ENCODE data around the gene SCYGR6.
"Not testable (repeated sequence)": the region's sequence is repeated elsewhere in the genome, so short reads cannot be mapped to it uniquely, and the experiment has no call there.

Gene SCYGR6
- total RNA-seq = 0 reads per million in 3 experiments

DNA sequence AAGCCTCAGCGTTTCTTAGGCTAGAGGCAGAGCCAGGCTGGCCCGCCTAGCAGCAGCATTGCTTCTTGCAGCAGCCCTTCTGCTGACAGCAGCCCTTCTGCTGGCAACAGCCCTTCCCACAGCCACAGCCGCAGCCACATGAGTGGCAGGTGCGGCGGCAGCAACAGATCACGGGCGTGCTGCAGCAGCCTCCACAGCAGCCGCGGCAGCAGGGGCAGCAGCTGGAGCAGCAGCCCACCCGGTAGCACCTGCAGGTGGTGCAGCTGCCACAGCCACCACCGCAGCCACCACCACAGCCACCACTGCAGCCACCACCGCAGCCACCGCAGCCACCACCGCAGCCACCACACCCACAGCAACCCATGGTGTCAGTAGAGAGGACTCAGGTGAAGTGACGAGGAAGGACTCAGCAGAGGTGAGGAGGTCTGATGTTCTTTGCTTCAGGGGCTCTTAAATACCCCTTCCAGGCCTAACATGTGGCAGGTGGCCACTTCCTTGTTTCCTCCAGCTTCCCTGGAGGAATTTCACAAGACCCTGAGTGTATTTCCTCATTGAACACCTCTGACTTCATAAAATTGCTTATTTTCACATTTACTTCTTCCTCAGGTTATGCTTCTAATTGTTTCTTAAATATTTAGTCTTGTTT, at the start of gene SCYGR6:
TSS of gene SCYGR6 (minus strand) at position 364 of the 646 bp plus-strand sequence. CDS start at position 364, 0 bp downstream.
- no peak for DNase-seq

GRCh38 chr2:227774011-227774624, 49.6 kb upstream of the SCYGR6 start:
- no peak for DNase-seq

DNA sequence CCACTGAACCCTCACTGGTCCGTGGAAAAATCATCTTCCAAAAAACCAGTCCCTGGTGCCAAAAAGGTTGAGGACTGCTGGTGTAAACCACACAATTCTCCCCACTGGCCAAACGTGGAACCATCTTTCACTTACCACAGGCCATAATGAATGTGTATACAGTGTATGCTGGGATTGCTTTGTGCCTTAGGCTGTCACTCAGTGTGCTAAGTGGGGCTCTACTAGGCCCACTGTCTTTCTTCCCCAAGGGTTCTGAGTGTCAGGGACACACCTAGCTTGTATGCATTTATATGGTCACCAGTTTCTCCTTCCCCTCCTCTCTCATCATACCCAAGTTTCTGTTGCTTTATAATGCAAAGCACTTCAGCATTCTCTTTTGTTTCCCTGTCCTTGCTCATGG, 48.4 kb upstream of the SCYGR6 start:
- no peak for DNase-seq

DNA sequence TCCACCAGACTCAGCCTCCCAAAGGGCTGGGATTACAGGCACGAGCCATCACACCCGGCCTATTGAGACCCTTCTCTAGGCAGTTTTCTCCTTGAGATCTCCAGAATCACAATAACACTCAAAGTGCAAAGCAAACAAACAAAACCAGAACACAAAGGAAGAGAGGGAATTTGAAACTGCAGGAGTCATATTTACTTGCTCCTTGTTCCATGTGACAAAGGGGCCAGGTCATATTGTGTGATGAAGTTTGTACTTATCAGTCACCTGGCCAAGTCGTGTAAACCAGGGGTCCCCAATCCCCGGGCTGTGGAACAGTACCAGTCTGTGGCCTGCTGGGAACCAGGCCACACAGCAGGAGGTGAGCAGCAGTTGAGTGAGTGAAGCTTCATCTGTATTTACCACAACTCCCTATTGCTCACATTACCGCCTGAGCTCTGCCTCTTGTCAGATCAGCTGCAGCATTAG, 47.7 kb upstream of the SCYGR6 start:
- no peak for DNase-seq

DNA sequence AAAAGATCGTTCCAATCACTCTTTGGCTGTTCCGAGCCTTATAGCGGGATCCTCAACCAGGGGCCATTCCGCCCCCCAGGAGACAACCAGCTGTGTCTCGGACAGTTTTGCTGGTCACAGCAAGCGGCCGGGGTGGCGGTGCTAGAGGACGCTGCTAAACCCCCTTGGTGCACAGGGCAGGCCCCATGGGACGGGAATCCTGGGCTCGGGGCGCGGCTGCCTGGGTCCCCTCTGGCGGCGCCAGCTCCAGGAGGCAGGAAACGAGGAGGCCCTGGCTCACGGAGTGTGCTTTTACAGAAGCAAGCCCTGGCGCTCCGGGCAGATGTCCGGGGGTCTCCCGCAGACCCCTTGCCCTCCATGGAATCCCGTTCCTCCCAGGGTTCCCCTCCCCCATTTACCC, 43.3 kb upstream of the SCYGR6 start:
- DNase-seq = no peak

DNA sequence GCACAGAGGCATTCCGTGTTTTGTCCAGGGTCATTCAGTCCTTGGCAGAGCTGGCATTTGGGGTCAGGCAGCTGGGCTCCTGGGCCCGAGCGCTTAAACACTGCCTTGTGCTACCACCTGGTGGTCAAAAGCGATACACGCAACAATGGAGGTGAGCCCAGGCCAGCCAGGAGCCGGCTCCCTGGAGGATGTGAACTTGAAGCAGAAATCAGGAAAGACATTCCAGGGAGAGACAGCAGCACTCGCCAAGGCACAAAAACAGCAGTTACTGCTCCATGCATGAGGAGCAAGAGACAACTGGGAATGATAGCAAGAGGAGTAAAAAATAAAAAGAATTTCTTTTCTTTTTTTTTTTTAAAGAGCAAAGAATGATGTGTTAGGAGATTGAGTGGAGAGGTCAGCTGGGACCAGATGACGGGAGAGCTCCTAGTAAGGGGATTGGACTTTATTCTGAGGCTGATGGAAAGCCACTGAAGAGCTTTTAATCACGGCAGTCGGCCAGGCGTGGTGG, 41.9 kb upstream of the SCYGR6 start:
- DNase-seq = peak; percentile 23

DNA sequence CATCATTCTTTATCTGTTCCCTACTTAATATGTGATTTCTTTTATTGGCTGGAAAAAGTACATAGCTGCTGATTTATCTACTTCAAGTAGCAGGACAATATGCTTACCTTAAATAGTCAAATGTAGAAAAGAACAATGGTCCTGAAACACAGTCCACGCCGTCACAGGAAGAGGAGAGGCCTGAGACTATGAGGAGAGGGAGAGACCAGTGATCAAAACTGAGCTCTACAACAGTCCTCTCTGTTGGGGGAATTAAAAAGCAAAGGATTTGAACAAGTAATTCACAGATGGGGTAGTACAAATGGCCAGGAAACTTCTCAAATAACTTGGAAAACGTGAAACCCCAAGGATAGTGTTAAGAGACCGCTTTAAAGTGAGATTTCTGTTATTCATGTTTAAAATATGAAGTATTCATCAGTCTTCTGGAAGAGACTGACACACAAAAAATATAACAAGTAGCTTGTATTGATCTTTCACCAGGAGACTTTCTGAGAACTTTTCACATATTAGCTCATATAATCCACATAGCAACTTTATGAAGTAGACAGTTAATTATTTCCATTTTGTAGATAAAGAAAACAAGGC, 41.3 kb upstream of the SCYGR6 start:
- DNase-seq = no peak

GRCh38 chr2:227761740-227762476, 37.4 kb upstream of the SCYGR6 start:
- no peak for DNase-seq

DNA sequence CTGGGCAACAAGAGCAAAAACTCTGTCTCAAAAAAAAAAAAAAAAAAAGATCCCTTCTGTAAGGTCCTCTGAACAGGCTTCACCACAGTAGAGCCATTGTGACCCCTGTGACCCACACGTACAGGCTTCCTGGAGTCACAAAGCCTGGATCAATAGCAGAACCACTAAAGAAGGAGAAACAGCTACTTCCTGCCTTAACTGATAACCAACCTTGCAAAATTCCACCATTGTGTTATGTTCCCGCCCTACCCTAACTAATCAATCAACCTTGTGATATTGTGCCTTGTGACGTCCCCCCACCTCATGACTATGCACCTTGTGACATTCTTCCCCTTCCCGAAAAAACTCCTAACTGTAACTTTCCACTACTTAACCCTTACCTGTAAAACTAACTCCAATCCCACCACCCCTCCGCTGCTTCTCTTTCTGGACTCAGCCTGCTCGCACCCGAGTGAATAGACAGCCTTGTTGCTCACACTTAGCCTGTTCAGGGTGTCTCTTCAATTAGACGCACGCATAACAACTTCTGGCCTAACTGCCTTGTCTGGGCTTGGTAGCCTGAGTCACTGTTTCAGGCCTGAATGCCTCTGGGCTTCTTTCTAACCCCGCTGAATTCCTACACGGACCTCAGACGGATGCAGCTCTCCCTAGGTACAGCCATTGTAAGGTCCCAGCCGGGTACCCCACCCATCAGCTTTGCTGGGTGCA, 35.0 kb upstream of the SCYGR6 start:
- no peak for DNase-seq

GRCh38 chr2:227756261-227756660, 31.7 kb upstream of the SCYGR6 start:
- DNase-seq = not testable (repeated sequence)

DNA sequence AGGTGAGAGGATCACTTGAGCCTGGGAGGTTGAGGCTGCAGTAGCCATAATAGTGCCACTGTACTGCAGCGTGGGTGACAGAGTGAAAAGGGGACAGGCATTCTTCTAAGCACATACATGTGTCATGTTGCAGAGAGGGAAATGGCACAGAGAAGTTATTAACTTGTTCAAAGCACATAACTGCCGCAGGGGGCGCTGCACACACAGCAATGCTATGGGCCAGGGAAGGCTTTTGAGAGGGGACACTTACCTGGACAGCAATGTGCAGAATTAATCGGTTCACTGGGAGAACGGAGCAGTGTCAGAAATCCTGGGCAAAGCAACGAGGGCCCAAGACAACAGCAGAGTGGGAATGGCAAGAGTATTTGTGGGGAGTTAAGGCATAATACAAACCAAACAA, 23.5 kb upstream of the SCYGR6 start:
- no peak for DNase-seq

DNA sequence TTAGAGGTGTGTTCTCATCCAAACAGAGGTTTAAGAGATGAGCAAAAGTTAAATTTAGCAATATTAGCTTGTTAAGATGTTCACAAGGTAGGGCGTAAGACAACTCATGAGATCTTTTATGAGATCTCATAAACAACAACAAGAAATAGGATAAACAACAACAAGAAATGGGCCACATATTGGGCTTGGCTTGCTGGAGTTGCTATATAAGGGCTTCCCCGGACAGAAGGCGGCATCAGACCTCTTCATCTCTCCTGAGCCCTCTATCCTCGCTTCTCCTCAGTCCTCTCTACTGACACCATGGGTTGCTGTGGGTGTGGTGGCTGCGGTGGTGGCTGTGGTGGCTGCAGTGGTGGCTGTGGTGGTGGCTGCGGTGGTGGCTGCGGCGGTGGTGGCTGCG, 21.0 kb upstream of the SCYGR6 start, which contains the start of gene SCYGR8:
TSS of gene SCYGR8 (plus strand) at position 301 of the 400 bp plus-strand sequence. CDS start at position 301, 0 bp downstream.
- DNase-seq = no peak

GRCh38 chr2:227740705-227741104, 16.1 kb upstream of the SCYGR6 start:
- not testable (repeated sequence) for DNase-seq

GRCh38 chr2:227739351-227739750, 14.8 kb upstream of the SCYGR6 start:
- no peak for DNase-seq

DNA sequence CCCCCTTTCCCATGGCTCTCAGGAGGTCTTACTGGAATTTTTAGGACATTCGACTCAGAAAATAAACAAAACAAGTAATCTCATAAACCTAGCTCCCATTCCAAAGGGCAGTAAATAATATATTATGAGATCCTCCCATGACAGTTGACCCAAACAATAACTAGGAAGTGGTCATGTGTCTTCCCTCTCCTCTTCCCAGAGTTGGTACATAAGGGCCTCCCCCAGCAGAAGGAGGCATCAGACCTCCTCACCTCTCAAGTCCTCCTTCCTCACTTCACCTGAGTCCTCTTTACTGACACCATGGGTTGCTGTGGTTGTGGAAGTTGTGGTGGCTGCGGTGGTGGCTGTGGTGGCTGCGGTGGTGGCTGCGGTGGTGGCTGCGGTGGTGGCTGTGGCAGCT, 3.5 kb upstream of the SCYGR6 start, which contains the start of gene SCYGR7:
TSS of gene SCYGR7 (plus strand) at position 301 of the 400 bp plus-strand sequence. CDS start at position 301, 0 bp downstream.
- DNase-seq = no peak

- not testable (repeated sequence) for DNase-seq
Measured at GRCh38 chr2:227722821-227723220, 1.7 kb downstream of the SCYGR6 start.

DNA sequence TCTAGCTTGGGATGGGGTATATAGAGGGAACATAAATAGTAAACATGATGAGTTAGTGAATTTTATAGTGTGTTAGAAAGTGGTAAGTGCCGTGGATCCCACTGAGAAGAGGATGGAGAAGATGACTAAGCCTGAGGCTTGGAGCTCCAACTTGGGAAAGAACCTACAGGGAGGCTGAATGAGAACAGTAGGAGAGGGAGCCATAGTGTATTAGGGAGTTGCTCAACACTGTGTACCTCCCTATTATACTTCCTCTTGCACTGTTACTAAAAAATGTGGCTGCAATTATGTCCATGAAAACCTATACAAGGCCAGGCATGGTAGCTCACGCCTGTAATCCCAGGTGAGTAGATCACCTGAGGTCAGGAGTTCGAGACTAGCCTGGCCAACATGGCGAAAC, 3.9 kb downstream of the SCYGR6 start:
- no peak for DNase-seq

- DNase-seq = no peak
Measured at GRCh38 chr2:227719641-227720040, 4.9 kb downstream of the SCYGR6 start.

DNA sequence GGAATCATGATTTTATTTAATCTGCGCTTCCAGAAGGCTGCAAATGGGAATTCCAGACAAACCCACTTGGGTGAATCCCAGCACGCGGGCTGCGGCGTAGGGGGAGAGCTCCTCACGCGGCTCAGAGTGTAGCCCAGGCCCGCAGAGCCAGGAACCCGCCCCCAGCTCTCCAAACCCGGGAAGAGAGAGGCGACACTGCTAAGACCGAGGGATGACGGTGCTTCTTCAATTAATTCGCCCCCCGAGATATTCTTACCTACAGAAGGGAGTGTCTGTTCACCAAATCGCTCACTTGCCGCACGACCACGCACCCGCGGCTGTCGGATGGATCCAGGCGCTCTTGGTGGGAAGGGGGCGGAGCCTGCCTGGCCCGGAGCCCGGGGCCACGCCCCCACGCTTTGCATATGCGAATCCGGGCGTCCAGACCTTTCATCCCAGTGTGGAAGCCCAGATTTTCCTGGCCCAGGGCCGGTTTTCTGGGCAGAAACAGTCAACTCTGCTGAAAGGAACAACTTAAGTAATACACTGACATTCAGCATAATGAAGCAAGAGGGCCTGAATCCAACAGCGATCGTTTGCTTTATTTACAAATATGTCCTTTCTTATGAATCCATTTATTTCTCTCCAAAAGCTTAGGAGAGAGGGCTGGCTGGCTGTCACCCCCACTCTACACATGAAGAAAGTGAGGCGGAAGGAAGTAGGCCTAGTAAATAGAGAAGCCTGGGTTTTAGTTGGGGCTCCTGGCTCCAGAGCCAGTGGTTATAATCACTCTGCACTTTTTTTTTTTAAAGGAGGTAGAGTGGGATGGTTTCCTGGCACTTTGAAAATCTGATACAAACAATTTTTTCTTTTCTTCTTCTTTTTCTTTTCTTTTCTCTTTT, 6.6 kb downstream of the SCYGR6 start, which contains the start of gene SLC19A3:
TSS of gene SLC19A3 (minus strand) at position 342 of the 881 bp plus-strand sequence. CDS start 15,710 bp downstream, outside the sequence.
- no peak for DNase-seq

DNA sequence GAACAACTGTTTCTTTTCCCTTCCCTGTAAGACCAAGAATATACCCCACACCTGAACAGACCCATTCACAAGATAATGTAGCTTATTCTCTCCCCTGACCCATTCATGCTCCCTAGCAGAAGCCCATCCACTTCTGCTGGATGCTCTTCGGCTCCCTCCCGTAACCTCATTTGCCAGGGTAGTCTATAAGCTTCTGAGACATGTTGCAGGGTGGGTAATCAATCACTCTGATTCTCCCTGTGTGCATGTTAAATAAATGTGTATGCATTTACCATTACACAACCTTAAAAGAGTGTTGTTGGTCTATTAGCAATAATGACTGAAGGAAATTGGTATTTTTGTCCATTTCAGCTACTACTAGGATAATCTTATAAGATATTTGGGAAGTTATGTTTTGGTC, 8.1 kb downstream of the SCYGR6 start:
- DNase-seq = no peak

DNA sequence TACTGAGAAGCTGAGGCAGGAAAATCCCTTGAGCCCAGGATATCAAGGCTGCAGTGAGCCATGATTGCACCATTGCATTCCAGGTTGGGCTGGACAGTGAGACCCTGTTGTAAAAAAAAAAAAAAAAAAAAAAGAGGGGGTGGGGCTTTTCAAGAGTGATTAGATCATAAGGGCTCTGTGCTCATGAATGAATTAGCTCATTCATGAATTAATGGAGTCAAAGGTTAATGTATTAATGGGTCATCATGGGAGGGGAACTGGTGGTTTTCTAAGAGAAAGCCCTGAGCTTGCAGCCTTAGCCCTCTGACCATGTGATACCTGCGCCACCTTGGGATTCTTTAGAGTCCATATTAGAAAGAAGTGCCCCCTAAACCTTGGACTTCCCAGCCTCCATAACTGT, 11.3 kb downstream of the SCYGR6 start:
- DNase-seq = no peak
